HUES48 (cell line): Measurements from ENCODE around the gene PDZRN3.
"Not testable (repeated sequence)": the region's sequence is repeated elsewhere in the genome, so short reads cannot be mapped to it uniquely, and the experiment has no call there.

Experiments used
- H3K27ac ChIP-seq: one replicate; pipeline ENCODE4 v1.7.0; 2013; ENCODE audit warnings: low read depth, low read length, inconsistent platforms
- H3K27me3 ChIP-seq: 2 replicates; pipeline ENCODE4 v1.6.1; 2013; ENCODE audit warnings: mild to moderate bottlenecking, low read length; ENCODE audit not compliant: control insufficient read depth, insufficient read depth
- H3K36me3 ChIP-seq: 2 replicates; pipeline ENCODE4 v1.6.1; 2013; ENCODE audit warnings: low read length; ENCODE audit not compliant: control insufficient read depth, insufficient read depth
- H3K4me1 ChIP-seq: 2 replicates; pipeline ENCODE4 v1.6.1; 2013; ENCODE audit warnings: mild to moderate bottlenecking, low read length; ENCODE audit not compliant: control insufficient read depth, insufficient read depth
- H3K4me3 ChIP-seq: 2 replicates; pipeline ENCODE4 v1.5.1; 2013; ENCODE audit warnings: mild to moderate bottlenecking, low read depth, low read length
- H3K9ac ChIP-seq: 2 replicates; pipeline ENCODE4 v1.6.1; 2013; ENCODE audit warnings: mild to moderate bottlenecking, low read depth, low read length, moderate library complexity
- H3K9me3 ChIP-seq: 2 replicates; pipeline ENCODE4 v1.6.1; 2013; ENCODE audit warnings: low read length; ENCODE audit not compliant: control insufficient read depth, insufficient read depth

The PDZRN3 gene

DNA sequence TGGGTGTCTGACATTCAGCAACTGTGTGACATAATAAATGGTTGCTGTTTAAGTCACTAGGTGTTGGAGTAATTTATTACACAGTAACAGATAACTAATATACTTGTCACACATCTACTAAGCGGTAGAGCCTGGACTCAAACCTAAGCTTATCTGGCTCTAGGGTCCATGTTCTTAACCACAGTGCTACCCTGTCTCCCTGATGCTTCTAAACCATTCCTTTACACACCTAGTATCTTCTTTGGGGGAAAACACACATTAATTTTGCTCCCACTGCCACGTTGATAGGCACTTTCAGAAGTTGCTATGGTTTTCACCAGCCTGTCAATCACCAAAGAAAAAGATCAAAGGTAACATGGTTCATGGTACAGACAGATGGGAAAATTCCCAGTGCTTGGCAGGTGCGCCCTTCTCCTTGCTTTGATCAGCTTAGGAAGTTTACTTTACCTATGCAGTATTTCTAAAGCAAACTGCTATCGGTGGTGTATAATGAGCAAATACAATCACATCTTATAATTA lies 150.8 kb downstream of the PDZRN3 start:
- Histone ChIP-seq H3K27ac (no peak overlapping the region), H3K36me3 (no peaks in the 10 kb centered on the region), H3K4me3 (no peak overlapping the region), H3K9ac (no peak overlapping the region), H3K9me3 (no peaks in the 10 kb centered on the region), H3K4me1 (peaks cover 11% of the 10 kb centered on the region), H3K27me3 (no peaks in the 10 kb centered on the region)

DNA sequence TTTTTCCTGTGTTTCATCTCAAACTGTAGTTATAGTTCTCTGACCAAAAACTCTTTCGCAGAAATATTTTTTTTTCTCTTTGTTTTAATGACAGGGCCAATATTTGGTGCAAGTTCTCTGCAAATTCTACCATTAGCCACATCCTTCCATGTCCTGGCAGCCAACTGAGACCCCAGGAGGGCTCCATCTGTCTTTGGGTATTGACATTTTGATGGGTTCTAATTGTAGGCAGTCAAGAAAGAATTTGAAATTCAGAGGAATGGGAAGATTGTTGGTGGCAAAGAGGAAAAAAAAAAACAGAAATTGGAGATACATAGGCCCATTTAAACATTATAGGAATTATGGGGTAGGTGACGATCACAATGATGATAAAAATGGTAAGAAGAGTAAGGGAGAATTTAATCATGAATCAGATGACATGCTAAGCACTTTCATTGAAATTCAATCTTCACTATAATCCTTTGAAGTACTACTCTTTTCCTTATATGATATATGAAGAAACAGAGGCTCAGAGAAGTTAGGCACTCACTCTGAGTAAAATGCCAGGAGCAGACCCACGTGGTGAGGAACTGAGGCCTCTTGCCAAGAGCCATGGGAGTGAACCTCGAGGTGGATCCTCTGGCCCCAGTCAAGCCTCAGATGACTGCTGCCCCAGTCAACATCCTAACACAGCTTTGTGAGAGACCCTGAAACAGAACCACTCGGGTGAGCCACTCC lies 151.4 kb downstream of the PDZRN3 start:
- Histone ChIP-seq H3K27ac (no peak overlapping the region), H3K36me3 (no peaks in the 10 kb centered on the region), H3K9ac (no peak overlapping the region), H3K4me3 (no peak overlapping the region), H3K4me1 (peaks cover 11% of the 10 kb centered on the region), H3K9me3 (no peaks in the 10 kb centered on the region), H3K27me3 (no peaks in the 10 kb centered on the region)

DNA sequence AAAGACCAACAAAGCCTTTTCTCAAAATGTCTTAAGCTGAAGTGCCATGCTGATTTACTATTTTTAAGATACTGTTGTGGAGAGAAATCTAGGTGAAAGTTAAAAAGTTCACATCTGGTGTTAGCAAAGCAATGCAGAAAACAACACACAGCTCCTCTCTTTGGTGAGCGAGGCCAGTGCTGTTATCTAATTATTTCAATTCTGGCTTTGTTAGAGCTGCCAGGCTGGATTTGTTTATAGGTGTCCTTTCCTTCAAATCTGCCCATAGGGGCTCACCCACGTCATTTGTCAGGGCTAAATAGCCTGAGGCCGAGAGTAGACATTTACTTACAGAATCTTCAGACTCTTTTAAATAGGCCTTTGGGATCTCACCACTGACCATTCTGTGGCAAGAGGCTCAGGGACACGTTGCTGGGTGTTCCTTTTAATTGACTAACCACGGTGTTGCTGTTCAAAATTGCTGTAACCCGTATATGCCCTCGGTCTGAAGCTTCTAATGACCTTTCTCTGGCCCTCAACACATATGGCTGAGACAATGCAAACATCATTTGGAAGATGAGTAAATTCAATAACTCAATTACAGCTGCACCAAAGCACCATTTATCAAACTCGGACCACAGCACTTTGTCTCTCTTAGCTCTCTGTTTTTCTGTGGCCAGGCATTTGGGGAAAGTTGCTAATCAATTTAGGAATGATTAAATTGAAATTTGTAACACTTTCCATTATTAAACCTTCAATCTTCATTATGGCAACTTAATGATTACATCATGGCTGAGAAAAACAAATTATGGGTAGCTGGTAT lies 152.6 kb downstream of the PDZRN3 start:
- H3K4me3 ChIP-seq, result no peak overlapping the region
- H3K36me3 ChIP-seq, result no peaks in the 10 kb centered on the region
- H3K9me3 ChIP-seq, result no peaks in the 10 kb centered on the region
- no peak overlapping the region for H3K27ac ChIP-seq
- H3K9ac ChIP-seq, result no peak overlapping the region
- H3K4me1 ChIP-seq, result peaks cover 11% of the 10 kb centered on the region
- no peaks in the 10 kb centered on the region for H3K27me3 ChIP-seq

DNA sequence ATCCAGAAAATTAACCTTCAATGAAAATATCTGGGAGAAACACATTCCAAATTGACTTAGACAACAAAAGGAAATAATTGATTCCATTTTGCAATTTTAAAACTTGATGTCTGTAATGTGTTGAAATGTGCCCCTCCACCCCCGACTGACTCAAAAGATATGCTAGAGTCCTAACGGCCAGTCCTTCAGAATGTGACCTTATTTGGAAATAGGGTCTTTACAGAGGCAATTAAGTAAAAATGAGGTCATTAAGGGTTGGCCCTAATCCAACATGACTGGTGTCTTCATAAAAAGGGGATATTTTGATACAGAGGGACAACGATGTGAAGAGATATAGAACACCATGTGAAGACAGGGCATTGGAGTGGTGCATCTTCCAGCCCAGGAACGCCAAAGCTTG lies 153.9 kb downstream of the PDZRN3 start:
- Histone ChIP-seq H3K9ac (no peak overlapping the region), H3K36me3 (no peaks in the 10 kb centered on the region), H3K4me1 (peaks cover 11% of the 10 kb centered on the region), H3K9me3 (no peaks in the 10 kb centered on the region), H3K27me3 (no peaks in the 10 kb centered on the region), H3K27ac (no peak overlapping the region), H3K4me3 (no peak overlapping the region)

DNA sequence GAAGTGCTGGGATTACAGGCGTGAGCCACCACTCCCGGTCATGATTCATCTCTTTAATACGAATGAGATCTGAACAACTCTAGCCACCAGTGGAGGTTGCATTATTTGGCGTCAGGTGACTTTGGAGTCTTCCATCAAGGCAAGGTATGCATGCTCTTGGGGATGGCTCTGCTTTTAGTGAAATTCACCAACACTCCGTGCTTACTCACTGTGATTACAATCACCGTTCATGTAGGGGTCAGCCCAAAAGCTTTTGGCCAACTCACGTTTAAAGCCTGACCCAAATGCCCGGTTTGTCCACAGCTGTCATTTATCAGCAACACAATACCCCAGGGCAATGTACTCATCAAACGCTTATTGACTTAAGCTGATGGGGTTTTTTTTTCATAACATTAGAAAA lies 155.4 kb downstream of the PDZRN3 start:
- no peak overlapping the region for H3K9ac ChIP-seq
- peaks cover 11% of the 10 kb centered on the region for H3K4me1 ChIP-seq
- H3K36me3 ChIP-seq, result no peaks in the 10 kb centered on the region
- no peaks in the 10 kb centered on the region for H3K9me3 ChIP-seq
- H3K27me3 ChIP-seq, result no peaks in the 10 kb centered on the region
- H3K4me3 ChIP-seq, result no peak overlapping the region
- H3K27ac ChIP-seq, result no peak overlapping the region

DNA sequence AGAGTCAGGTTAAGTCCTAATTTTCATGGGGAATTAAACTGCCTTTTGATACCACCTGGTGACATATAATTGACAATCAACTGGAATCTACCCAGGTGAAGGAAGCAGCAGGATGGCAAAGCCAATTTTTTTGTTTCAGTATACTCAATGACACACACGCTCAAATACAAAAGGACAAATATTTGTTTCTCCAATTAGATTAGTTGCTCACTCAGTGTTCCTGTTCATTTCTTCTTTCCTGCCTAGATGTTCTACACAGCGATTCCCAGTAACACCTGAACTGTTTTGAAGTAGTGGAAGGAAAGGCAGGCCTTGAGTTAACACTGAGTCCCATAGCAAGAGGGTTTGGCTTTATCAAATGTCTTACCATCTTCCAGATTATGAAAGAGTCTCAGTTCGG lies 157.5 kb downstream of the PDZRN3 start:
- Histone ChIP-seq H3K27ac (no peak overlapping the region), H3K9me3 (no peaks in the 10 kb centered on the region), H3K9ac (no peak overlapping the region), H3K27me3 (no peaks in the 10 kb centered on the region), H3K4me1 (no peaks in the 10 kb centered on the region), H3K36me3 (no peaks in the 10 kb centered on the region), H3K4me3 (no peak overlapping the region)

DNA sequence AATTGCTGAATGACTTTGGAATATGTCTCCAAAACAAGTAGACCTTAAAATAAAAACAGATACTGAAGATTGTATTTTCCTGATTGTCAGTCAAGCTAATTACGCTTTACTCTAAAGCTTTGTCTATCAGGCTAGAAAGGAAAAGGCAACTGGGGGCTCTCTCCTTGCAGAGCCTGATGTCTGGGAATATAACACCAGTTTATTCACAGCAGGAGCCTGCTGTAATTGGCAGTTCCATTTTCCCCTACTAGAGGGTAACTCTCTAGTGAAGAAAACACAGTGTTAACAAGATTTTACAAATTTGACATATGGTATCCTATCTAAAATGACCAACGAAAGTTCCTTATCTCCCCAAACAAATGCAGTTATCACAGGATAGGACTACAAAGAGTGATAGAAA lies 158.8 kb downstream of the PDZRN3 start:
- H3K4me1 ChIP-seq, result no peaks in the 10 kb centered on the region
- no peak overlapping the region for H3K4me3 ChIP-seq
- H3K27ac ChIP-seq, result no peak overlapping the region
- no peaks in the 10 kb centered on the region for H3K36me3 ChIP-seq
- H3K27me3 ChIP-seq, result no peaks in the 10 kb centered on the region
- no peaks in the 10 kb centered on the region for H3K9me3 ChIP-seq
- H3K9ac ChIP-seq, result no peak overlapping the region

DNA sequence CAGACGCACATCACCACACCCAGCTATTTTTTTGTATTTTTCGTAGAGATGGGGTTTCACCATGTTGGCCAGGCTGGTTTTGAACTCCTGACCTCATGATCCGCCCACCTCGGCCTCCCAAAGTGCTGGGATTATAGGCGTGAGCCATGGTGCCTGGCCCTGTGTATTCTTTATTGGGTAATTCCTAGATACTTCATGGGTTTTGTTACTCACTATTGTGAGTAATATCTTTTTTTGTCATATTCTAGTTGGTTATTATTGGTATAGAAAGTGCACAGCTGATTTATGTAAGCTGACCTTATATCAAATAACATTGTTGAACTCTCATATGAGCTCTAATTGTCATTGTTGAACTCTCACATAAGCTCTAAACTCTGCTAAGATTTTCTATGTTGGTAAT lies 160.6 kb downstream of the PDZRN3 start:
- not testable (repeated sequence) for H3K4me3 ChIP-seq, H3K27ac ChIP-seq, H3K9ac ChIP-seq, H3K4me1 ChIP-seq, H3K36me3 ChIP-seq, H3K27me3 ChIP-seq, H3K9me3 ChIP-seq

DNA sequence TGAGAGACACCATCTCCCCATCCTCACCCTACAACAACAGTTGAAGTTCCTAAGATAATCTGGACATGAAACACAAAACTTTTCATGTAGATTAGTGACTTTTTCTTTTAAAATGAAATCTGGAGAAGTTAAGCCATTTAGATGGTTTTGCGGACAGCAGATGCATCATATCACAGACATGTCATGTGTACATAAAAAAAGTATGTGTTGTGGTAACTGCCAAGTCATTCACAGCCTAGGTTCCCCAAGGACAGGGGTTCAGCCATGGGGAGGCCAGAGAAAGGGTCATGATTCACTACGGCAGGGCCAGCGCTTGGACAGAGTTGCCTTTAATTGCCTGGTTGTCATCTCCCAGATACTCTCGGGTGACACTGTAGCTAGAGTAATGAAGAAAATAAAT lies 163.2 kb downstream of the PDZRN3 start:
- Histone ChIP-seq H3K27me3 (no peaks in the 10 kb centered on the region), H3K4me3 (no peak overlapping the region), H3K36me3 (no peaks in the 10 kb centered on the region), H3K4me1 (no peaks in the 10 kb centered on the region), H3K9me3 (no peaks in the 10 kb centered on the region), H3K27ac (no peak overlapping the region), H3K9ac (no peak overlapping the region)

DNA sequence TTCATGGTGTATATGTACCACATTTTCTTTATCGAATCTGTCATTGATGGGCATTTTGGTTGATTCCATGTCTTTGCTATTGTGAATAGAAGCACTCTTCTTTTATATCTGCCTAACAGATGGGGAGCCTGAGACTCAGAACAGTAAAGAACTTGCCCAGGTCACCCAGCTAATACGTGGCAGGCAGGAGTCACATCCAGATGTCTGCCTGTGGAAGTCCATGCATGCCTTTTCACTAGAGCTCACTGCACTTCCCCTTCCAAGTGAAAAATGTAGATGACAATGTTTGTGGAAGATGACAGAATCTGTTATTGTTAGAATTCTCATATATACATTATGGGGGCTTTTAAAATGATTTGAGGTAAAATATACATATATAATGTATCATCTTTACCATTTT lies 165.0 kb downstream of the PDZRN3 start:
- H3K36me3 ChIP-seq, result no peaks in the 10 kb centered on the region
- no peaks in the 10 kb centered on the region for H3K27me3 ChIP-seq
- H3K9ac ChIP-seq, result no peak overlapping the region
- no peaks in the 10 kb centered on the region for H3K9me3 ChIP-seq
- no peak overlapping the region for H3K4me3 ChIP-seq
- no peak overlapping the region for H3K27ac ChIP-seq
- no peaks in the 10 kb centered on the region for H3K4me1 ChIP-seq

DNA sequence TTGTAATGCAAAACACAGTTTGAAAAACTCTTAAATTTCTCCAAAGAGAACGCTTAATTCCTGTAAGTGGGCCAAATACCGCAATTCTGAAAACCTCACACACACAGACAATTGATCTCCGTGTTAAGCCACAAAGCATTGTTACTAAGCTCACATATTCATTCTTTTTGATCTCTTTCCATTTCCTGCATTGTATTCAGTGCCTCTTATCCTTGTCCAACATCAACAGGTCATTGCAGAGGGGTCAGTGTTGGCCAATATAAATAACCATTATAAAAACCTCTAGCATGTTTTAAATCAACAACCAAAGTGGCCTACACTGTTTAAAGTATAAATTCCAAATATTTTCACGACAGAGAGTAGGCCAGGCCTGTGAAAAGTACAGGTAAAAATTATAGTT lies 171.1 kb downstream of the PDZRN3 start:
- H3K27ac ChIP-seq, result no peak overlapping the region
- H3K4me1 ChIP-seq, result peaks cover 13% of the 10 kb centered on the region
- no peaks in the 10 kb centered on the region for H3K36me3 ChIP-seq
- no peaks in the 10 kb centered on the region for H3K27me3 ChIP-seq
- H3K9ac ChIP-seq, result no peak overlapping the region
- H3K4me3 ChIP-seq, result no peak overlapping the region
- H3K9me3 ChIP-seq, result no peaks in the 10 kb centered on the region
